SK-N-SH (cell line): ENCODE results near the gene ZNF746.

ENCODE experiments used
- EP300 ChIP-seq, 2 experiments: IDR thresholded peaks; 2 replicates each; pipeline versions ENCODE4 v1.4.0 to v1.6.1; 2012; ENCODE audit warnings: borderline replicate concordance in 1 of 2, low read depth in 1 of 2, low read length in 1 of 2
- EZH2phosphoT487 ChIP-seq: fragments of 200-600 bp; sonication (generic); IDR thresholded peaks from 2 replicates; pipeline ENCODE4 v1.6.1; 2017; ENCODE audit warnings: low read depth, mixed run types, mild to moderate bottlenecking, antibody characterized with exemption, moderate library complexity, borderline replicate concordance
- POLR2AphosphoS5 ChIP-seq: IDR thresholded peaks from 2 replicates; pipeline ENCODE4 v1.6.1; 2012; ENCODE audit warnings: low read depth, low read length
- TEAD4 ChIP-seq: IDR thresholded peaks from 2 replicates; pipeline ENCODE4 v1.4.0; 2012; ENCODE audit warnings: mild to moderate bottlenecking, borderline replicate concordance; ENCODE audit not compliant: insufficient read depth
- TF ChIP-seq, protein P1 (sequence below): fragments of 200-600 bp; sonication (generic); IDR thresholded peaks from 2 replicates; pipeline ENCODE4 v1.6.1; 2017; ENCODE audit warnings: antibody characterized with exemption, mild to moderate bottlenecking, moderate library complexity
- TF ChIP-seq, protein P2 (sequence below): IDR thresholded peaks from 2 replicates; pipeline ENCODE4; 2012
- TF ChIP-seq, protein P3 (sequence below): IDR thresholded peaks from 2 replicates; pipeline ENCODE4 v1.4.0; 2012; ENCODE audit warnings: low read depth, borderline replicate concordance
- TF ChIP-seq, protein P4 (sequence below): IDR thresholded peaks from 2 replicates; pipeline ENCODE4 v1.4.0; 2012; ENCODE audit warnings: low read depth, borderline replicate concordance

DNA sequence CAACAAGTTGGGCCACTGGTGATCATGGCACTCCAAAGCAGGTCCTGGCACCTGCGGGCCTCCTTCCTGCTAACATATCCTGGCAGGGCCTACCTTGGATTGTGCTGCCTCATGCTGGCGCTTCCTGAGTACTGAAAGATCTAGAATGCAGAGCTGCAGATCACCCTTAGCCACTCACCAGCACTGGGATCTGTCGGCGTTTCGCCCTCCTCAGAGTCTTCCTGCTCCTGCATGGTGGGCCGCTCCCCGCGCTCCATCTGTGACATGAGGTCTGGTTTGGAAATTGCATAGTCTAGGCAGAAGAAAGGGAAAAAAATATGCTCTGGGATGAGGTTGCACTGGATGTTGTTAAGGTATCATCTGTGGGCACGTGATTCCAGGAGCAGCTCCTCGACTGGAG lies 46.8 kb downstream of the ZNF746 start:
- TF ChIP-seq EZH2phosphoT487 (no peak), POLR2AphosphoS5 (no peak), EP300 (IDR thresholded peaks at IDR 0.05; ENCODE audit: borderline replicate concordance in 1 of 2, low read depth in 1 of 2, low read length in 1 of 2) (no peak), TEAD4 (no peak)
- TF ChIP-seq, protein P1, sequence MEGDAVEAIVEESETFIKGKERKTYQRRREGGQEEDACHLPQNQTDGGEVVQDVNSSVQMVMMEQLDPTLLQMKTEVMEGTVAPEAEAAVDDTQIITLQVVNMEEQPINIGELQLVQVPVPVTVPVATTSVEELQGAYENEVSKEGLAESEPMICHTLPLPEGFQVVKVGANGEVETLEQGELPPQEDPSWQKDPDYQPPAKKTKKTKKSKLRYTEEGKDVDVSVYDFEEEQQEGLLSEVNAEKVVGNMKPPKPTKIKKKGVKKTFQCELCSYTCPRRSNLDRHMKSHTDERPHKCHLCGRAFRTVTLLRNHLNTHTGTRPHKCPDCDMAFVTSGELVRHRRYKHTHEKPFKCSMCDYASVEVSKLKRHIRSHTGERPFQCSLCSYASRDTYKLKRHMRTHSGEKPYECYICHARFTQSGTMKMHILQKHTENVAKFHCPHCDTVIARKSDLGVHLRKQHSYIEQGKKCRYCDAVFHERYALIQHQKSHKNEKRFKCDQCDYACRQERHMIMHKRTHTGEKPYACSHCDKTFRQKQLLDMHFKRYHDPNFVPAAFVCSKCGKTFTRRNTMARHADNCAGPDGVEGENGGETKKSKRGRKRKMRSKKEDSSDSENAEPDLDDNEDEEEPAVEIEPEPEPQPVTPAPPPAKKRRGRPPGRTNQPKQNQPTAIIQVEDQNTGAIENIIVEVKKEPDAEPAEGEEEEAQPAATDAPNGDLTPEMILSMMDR: no peak
- TF ChIP-seq, protein P2, sequence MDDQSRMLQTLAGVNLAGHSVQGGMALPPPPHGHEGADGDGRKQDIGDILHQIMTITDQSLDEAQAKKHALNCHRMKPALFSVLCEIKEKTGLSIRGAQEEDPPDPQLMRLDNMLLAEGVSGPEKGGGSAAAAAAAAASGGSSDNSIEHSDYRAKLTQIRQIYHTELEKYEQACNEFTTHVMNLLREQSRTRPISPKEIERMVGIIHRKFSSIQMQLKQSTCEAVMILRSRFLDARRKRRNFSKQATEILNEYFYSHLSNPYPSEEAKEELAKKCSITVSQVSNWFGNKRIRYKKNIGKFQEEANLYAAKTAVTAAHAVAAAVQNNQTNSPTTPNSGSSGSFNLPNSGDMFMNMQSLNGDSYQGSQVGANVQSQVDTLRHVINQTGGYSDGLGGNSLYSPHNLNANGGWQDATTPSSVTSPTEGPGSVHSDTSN: no peak
- TF ChIP-seq, protein P3, sequence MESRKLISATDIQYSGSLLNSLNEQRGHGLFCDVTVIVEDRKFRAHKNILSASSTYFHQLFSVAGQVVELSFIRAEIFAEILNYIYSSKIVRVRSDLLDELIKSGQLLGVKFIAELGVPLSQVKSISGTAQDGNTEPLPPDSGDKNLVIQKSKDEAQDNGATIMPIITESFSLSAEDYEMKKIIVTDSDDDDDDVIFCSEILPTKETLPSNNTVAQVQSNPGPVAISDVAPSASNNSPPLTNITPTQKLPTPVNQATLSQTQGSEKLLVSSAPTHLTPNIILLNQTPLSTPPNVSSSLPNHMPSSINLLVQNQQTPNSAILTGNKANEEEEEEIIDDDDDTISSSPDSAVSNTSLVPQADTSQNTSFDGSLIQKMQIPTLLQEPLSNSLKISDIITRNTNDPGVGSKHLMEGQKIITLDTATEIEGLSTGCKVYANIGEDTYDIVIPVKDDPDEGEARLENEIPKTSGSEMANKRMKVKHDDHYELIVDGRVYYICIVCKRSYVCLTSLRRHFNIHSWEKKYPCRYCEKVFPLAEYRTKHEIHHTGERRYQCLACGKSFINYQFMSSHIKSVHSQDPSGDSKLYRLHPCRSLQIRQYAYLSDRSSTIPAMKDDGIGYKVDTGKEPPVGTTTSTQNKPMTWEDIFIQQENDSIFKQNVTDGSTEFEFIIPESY: no peak
- TF ChIP-seq, protein P4, sequence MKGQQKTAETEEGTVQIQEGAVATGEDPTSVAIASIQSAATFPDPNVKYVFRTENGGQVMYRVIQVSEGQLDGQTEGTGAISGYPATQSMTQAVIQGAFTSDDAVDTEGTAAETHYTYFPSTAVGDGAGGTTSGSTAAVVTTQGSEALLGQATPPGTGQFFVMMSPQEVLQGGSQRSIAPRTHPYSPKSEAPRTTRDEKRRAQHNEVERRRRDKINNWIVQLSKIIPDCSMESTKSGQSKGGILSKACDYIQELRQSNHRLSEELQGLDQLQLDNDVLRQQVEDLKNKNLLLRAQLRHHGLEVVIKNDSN: no peak
